ENCODE data around the gene MED17.
"Not testable (repeated sequence)": the region's sequence is repeated elsewhere in the genome, so short reads cannot be mapped to it uniquely, and the experiment has no call there.

The MED17 gene

DNA sequence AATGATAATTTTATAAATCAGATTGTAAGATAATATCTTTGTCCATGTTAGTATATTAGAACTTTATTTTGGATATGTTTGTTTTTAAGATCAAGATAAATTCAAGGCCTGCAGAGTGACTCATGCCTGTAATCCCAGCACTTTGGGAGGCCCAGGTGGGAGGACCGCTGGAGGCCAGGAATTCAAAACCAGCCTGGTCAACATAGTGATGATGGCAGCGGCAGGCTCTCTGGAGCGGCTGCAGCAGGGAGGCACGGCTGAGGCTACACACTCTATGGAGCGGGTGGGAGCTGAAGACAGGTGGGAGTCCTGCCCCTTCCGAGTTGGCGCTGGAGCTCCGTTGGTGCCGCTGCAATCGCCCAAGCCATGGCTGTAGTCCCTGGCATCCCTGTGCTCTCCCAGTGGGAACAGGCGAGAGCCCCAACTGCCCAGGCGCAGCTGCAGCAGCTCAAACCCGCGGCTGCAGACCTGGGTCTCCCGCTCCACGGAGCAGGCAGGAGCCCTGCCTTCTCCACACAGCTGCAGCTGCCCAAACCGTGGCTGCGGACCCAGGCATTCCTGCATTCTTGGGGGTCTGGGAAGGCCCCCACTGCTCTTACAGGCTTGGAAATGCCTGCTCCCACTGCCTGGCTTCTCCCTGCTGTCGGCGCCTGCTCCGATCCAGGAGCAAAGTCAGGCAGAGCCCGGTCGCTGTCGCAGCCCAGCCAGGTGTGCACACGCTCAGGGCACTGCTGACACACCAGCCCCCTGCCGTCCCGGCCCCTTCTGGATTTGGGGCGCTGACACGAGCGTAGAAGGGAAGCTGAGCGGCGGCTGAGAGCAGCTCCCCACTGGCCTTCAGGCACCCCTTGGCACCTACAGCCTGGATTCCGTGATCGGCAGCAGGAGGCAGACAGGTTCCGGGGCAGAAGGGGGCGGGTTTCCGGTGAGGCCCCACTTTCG is 25.9 kb upstream of the MED17 start:
- no peak for DNase-seq

DNA sequence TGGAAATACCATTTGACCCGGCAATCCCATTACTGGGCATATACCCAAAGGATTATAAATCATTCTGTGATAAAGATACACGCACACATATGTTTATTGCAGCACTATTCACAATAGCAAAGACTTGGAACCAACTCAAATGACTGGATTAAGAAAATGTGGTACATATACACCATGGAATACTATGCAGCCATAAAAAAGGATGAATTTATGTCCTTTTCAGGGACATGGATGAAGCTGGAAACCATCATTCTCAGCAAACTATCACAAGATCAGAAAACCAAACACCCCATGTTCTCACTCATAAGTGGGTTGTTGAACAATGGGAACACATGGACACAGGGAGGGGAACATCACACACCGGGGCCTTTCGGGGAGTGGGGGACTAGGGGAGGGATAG is 25.0 kb upstream of the MED17 start:
- DNase-seq = not testable (repeated sequence)

DNA sequence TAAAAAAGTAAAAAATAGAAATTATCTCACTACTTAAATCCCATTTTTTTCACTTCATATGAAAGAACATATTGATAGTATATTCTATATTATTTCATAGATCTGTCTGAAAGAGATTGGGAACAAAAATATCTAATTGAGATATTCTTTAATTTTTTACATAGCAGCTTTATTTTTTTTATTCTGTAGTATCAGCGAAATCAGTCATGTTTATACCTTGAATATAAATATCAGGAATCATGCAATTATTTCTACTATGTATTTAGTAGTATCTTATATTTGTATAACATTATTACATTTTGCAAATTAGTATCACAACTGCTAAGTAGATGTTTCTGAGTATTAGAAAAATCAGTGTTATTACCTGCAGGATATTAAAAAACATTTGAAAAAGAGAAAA is 22.2 kb upstream of the MED17 start:
- DNase-seq = no peak

DNA sequence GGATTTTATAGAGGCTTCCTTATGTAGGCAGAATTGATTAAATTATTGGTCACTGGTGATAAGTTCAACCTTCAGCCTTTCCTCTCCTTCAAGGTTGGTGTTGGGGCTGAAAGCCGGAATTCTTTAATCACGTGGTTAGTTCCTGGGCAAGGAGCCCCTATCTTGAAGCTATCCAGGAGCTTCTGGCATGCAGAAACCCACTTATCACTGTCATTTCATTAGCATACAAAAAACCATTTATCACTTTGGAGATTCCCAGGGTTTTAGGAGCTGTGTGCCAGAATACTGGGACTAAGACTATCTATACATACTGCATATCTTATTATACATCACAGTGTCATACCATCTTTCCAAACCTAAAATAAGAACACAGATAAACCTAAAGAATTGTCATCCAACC is 18.5 kb upstream of the MED17 start:
- DNase-seq = no peak

DNA sequence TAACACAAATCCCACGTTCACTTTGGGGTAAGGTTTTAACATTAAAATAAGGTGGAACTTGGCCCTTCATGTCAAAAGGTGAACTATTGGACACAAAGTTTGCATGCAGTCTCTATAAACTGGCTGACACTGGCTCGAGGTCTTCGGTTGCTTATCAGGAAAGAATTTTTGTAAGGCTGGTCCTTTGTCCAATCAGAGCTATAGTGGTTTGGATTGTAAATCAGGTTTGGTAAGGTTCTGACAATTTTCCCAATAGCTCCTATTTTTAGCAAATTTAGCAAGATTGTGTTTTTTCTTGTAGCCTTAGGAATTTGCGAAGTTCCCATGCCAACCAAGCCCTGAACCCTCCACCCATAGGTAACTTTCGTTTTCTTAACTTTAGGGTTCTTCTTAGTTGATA is 17.6 kb upstream of the MED17 start:
- no peak for DNase-seq

DNA sequence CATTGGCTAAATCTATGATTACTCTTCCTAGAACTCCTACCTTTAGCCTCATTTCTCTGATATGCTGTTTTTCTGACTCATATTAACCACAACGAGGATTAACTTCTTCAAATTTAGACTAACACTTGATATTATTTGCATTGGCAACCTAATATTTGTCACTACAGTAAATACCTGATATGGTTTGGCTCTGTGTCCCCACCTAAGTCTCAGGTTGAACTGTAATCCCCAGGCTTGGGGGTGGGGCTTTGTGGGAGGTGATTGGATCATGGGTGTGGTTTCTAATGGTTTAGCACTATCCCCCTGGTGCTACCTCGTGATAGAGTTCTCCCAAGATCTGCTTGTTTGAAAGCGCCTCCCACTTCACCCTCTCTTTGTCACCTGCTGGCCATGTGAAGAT is 17.1 kb upstream of the MED17 start:
- no peak for DNase-seq

DNA sequence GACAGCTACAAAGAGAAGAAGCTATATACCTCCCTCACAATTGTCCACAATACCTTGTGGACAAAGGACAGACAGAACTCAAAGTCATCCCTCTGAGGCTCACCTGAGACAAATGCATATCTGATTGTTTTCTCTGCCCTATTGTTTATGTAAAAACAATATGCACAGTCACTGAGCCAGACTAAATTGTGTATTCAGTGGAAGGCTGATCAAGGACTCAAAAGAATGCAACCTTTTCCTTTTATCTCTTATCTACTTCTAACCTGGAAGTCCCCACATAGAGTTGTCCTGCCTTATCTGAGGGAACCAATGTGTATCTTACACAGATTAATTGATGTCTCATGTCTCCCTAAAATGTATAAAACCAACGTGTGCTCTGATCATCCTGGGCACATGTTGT is 13.9 kb upstream of the MED17 start:
- DNase-seq = no peak

DNA sequence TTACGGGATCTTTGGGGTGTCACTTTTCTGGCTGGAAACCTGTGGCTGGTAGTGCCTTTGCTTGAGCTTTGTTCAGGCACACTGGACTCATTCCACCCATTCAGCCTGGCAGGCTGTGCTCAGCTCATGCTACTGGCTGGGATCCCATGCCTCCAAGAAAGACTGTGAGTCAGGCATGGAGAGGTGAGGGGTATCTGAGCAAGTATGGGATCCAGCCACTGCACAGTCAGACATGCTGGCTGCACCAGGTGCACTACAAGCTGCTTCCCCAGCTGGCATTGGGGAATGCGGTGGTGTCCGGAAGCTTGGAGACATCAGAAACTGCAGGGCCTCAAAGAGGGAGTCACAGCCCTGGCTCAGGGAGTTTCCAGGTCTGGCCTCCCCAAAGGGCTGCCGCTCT is 12.0 kb upstream of the MED17 start:
- DNase-seq = no peak

DNA sequence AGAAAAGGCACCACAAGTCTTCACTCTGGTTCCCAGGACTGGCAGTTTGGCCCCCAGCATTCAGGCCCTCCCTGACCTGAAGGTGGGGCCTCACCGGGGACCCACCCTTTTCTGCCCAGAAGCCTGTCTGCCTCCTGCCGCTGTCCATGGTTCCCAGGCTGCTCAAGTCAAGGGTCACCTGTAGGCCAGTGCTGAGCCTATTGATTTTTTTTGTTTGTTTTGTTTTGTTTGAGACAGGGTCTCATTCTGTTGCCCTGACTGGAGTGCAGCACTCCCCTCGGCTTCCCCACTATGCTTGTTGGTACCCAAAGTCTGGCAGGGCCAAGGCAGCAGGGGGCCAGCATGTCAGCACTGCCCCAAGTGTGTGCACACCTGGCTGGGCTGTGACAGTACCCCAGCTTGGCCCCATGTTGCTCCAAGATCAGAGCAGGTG is 11.0 kb upstream of the MED17 start:
- DNase-seq = no peak

DNA sequence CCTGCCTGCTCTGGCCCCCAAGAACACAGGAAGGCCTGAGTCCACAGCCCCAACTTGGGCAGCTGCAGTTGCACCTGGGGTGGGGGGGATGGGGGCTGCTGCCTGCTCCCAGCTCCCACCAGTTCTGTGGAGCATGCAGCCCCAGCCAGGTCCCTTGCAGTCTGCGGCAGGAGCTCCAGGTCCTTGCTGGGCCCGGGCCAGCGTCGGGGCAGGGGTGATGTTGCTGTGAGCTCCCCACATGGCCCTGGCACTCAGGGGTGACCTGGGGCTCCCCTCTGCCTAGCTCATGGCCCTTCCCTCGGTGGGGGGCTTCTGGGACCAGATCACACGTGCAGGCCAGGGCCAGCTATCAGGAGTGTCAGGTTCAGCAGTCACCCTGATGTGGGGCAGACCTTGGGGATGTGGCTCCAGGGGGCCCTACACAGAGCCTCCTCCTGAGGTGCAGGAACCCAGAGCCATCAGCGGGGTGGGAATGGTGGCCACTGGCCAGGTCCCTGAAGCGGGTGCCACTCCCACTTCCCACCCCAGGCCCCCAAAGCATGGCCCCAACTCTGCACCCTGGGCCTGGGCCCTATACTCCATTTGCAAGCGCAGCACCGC is 10.4 kb upstream of the MED17 start:
- no peak for DNase-seq

DNA sequence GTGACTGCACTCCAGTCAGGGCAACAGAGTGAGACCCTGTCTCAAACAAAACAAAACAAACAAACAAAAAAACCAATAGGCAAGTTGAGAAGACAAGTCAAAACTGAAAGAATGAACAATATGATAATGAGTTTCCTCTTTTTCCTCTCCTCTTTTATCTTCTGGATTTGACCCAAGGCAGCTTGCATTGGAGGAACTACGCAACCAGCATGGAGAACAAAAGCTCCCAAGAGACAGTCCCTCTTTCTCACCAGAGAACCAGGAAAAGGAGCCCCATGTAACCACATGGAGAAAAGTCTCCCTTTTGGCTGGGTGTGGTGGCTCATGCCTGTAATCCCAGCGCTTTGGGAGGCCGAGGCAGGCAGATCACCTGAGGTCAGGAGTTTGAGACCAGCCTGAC is 9.5 kb upstream of the MED17 start:
- DNase-seq = not testable (repeated sequence)

DNA sequence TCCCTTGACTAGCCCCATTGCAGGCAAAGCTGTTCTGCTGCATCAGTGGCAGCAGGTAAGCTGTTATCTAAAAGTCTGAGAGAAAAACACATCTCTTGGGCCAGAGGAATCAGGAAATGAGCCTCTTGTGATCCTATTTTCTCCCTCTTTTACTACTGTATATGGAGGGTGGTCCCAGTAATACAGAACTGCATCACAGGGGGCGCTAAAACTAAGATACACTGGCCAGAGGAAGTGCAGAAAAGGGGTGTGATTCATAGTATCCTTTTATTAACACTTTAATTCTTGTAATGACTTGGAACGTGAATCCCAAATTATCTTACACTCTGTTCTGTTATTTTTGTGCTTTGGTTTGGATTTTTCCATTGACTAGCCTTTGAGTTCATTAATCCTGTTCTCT is 8.8 kb upstream of the MED17 start:
- DNase-seq = peak; percentile 3 to 13

DNA sequence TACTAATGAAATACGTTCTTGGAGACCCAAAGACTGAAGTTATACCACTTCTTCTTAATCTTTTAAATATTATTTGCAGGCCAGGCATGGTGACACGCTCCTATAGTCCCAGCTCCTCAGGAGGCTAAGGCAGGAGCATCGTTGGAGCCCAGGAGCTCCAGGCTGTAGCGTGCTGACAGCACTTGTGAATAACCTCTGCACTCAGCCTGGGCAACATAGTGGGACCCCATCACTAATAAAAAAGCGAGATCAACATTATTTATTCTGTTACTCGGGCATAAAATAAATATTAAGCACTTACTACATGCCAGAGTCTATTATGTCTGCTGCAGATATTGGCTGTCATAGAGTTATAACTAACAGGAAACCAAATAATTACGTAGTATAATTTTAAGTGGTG is 720 bp upstream of the MED17 start:
- no peak for DNase-seq

DNA sequence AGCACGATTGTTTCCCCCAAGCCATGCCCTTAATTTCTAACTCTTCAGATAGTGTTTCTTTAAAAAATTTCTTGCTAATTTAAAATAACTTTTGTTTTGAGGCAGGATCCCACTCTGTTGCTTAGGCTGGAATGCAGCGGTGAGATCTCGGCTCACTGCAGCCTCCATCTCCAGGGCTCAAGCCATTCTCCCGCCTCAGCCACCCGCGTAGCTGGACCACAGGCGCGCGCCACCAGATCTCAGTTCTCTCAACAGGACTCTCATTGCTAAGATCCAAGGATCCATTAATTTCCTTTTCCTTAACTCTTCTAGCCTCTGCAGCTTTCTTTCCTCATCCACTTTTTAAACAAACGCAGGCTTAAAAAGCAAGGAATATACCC is 327 bp upstream of the MED17 start:
- DNase-seq = no peak

DNA sequence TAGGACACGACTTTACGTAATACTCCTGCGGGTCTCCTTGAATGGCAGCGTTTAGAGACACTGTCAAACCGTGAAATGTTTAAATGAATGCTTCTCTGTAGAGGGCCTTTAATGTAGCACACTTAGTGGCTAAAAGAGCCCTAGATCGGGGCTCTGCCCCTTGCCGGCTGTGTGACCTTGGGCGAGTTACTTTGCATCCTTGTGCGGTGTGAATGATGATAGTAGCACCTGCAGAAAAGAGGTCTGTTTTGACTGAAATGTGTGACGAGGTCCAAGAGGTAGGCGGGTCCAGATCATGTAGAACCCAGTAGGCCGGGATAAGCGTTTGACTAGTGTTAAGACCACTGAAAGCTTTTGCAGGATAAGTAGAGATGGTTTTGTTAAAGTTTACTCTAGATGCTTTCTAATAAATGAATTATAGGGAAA is 866 bp downstream of the MED17 start:
- peak; percentile 17 to 39 for DNase-seq

DNA sequence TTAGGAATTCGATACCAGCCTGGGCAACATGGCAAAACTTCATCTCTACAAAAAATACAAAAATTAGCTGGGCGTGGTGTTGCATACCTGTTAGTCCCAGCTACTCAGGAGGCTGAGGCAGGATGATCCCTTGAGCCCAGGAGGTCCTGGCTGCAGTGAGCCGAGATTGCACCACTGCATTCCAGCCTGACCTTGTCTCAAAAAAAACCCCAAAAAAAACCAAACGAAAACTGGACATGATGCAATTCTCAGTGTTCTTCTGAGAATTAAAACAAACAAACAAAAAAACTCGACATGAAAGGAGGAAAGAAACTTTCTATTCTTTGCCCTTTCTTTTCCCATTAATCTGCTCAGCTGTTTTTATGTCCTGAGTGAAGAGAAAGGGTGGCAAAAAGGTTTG is 7.4 kb downstream of the MED17 start:
- DNase-seq = no peak

DNA sequence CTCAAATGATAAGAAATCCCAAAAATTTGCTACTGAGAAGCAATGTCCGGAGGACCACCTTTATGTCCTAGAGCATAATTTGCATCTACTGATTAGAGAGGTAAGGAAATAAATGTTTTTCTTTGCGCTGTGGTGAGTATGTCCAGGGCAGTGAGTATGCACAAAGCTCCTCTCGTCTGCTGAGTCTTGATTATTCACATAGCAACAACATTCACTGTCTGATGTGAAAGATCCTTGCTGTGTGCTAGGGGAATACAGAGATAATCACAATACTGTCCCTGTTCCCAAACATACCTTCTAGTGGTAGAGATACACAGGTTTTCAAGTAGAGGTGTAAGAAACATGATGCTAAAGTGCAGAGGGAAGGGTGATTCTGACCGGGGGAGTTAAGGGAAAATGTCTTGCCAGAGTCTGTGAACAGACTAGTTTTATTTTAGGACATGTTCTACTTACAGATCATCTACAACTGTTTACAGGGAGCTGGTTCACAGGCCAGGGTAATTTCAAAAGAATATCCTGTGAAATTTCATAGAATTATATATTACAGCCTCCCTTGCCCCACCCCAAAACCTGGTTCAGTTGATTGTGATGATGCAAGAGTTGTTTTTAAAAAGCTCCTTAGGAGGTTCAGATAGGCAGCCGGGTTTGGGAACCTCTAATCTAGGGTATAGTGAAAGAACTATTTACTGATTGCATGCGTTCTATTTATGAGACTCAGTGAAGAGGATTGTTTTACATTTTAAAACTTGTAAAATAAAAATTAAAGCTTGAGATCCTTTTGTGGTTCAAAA is 12.6 kb downstream of the MED17 start:
- no peak for DNase-seq

DNA sequence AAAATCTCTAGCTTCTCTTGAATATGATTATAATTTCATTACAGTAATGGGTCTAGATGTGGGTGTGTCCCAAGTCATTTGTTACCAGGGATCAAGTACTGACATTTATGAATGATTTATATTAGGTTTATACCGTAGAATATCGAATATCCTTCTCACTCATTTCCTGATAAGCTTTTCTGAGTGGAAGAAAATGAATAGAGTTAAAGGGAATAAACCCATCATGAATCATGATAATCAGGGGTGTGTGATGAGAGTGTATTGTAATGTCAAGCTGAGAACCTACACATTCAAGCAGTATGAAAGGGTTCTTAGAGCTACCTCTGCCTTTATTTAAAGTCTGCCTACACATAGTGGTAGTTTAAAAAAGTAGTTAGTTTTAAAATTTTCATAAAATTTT is 17.3 kb downstream of the MED17 start:
- DNase-seq = no peak

DNA sequence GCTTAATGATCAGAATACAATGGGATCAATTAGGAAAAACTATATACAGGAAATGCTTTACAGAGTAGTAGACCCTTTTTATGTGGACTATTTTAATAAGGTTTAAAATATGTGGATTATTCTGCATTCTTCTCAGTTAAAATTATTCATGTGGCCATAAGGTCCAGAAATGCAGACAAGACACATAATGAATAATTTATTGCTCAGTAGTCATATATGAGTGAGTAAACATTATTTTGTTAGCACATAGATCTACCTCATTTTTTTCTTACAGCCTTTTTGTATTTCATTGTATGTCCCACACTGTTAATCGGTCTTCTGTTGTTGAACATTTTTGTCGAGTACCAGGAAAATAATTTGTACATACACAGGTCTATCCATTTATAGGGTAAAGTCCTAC is 20.8 kb downstream of the MED17 start:
- DNase-seq = no peak

DNA sequence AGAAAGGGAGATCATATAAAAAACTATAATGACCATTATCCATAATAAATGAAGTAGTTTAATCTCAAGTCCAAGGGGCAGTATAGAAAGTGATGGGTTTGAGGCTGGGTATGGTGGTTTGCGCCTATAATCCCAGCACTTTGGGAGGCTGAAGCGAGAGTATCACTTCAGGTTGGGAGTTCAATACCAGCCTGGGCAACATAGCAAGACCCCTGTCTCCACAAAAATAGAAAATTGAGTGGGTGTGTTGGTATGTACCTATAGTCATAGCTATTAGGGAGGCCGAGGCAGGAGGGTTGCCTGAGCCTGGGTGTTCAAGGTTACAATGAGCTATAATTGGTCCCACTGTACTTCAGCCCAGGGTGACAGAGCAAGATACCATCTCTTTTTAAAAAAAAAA is 23.9 kb downstream of the MED17 start:
- no peak for DNase-seq

DNA sequence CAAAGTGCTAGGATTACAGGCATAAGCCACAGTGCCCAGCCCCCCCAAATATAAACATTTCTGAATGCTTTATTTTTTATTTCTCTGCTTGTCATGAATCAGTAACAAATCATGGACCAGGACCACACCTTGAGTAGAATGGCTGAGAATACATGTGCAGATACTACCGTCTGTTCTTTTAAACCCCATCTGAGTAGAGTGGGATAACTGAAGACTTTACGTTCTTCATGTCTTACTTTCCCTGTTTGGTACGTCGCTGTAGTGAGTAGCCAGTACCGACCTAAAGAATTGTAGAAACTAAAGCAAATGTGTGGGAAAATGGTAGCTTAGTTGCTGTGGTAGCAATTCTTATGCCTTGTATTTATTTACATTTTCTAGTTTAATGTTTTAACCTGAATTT is 29.9 kb downstream of the MED17 start:
- DNase-seq = no peak

DNA sequence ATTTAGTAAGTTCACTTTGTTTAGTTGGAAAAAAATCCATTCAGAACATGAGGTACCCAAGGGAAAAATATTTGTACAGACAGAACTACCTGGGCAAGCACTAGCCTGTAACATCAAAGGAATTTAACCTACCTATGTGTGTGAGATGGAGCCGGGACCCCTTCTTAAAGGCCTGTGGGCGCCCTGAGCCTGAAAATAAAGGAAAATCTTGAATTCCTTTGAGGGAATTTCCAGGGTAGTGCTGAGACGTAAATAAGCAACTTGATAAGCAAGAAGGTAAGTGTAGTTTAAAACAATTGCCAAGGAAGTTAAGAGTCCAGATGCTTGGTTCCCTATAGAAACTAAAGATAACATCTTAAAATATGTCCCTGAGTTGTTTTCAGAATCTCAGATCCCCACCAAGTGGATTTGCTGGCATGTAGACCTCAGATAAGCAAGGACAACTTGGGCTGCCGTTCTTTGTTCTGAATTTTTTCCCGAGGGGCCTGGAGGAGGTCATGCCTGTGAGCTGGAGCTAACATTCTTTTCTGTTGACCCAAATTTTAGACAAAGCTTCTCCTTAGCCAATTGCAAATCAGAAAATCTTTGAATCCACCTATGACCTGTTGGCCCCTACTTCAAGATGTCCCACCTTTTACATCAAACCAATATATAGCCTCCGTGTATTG is 31.0 kb downstream of the MED17 start:
- DNase-seq = no peak

Data from activated CD4-positive, alpha-beta T cell treated with anti-CD3 and anti-CD28 coated beads, Interleukin-2, amount 50 U/mL, for 48 hours (primary cell).